ENCODE data around the gene ABHD17A. TPM values are rescaled to one million over a fixed set of nuclear protein-coding genes. Genes with fewer than 3 reads are reported as not detected.

The ABHD17A gene
- total RNA-seq, 2 experiments from 2014 or later: 117 to 125 TPM

GRCh38 chr19:1836458-1837221 lies 48.7 kb downstream of the ABHD17A start:
- CTCF ChIA-PET: interaction anchor here (0.6 to 3.1 kb wide), 17 partner anchors 7 to 400 kb away, joined by 3 to 23 read pairs (median 4); no protein-coding TSS in a partner anchor
- POLR2A ChIA-PET: no interaction called here

- POLR2A ChIA-PET: no interaction called here
These were observed 51.8 kb downstream of the ABHD17A start for GRCh38 chr19:1833540-1833939.

GRCh38 chr19:1832046-1832663 lies 53.1 kb downstream of the ABHD17A start:
- POLR2A ChIA-PET: no interaction called here

More at GRCh38 chr19:1833540-1833939, 51.8 kb downstream of the ABHD17A start:
- CTCF ChIA-PET: no interaction called here

GRCh38 chr19:1830978-1831377 lies 54.3 kb downstream of the ABHD17A start:
- POLR2A ChIA-PET: no interaction called here
- CTCF ChIA-PET: interaction anchor here (0.7 kb wide), 1 partner anchor 285 kb away, joined by 6 read pairs; no protein-coding TSS in a partner anchor

More at GRCh38 chr19:1832046-1832663, 53.1 kb downstream of the ABHD17A start:
- CTCF ChIA-PET: interaction anchor here (0.7 kb wide), 1 partner anchor 15 kb away, joined by 3 read pairs; no protein-coding TSS in a partner anchor

- CTCF ChIA-PET: no interaction called here
- POLR2A ChIA-PET: no interaction called here
These were observed 54.7 kb downstream of the ABHD17A start for GRCh38 chr19:1830568-1830967.

GRCh38 chr19:1829958-1830357 lies 55.3 kb downstream of the ABHD17A start:
- CTCF ChIA-PET: interaction anchor here (0.7 to 1.1 kb wide), 2 partner anchors 8 to 32 kb away, joined by 3 to 4 read pairs; no protein-coding TSS in a partner anchor
- POLR2A ChIA-PET: no interaction called here

GRCh38 chr19:1828279-1829238 lies 56.7 kb downstream of the ABHD17A start:
- POLR2A ChIA-PET: no interaction called here

GRCh38 chr19:1827566-1828278 lies 57.6 kb downstream of the ABHD17A start:
- CTCF ChIA-PET: interaction anchor here (1.4 to 1.5 kb wide), 2 partner anchors 10 to 40 kb away, joined by 3 to 4 read pairs; no protein-coding TSS in a partner anchor
- POLR2A ChIA-PET: no interaction called here

More at GRCh38 chr19:1828279-1829238, 56.7 kb downstream of the ABHD17A start:
- CTCF ChIA-PET: interaction anchor here (1.1 to 1.5 kb wide), 3 partner anchors 9 to 41 kb away, joined by 3 to 4 read pairs (median 3); no protein-coding TSS in a partner anchor

Other genes with a start within 250 kb of the ABHD17A start
- gene TCF3, start 232.9 kb downstream of the ABHD17A start, total RNA-seq: 100 to 1,000 TPM; 103 to 109 TPM
- not detected for gene ONECUT3, start 132.0 kb downstream of the ABHD17A start, total RNA-seq
- gene ATP8B3, start 73.2 kb downstream of the ABHD17A start, total RNA-seq: 1 to 10 TPM; 1.5 to 1.7 TPM
- 10 to 100 TPM; 52.5 to 53.0 TPM for gene REXO1, start 37.0 kb downstream of the ABHD17A start, total RNA-seq
- 10 to 100 TPM; 41.5 to 45.7 TPM for gene KLF16, start 21.9 kb downstream of the ABHD17A start, total RNA-seq
- 1 to 10 TPM; 7.3 to 8.0 TPM for gene ADAT3, start 19.9 kb upstream of the ABHD17A start, total RNA-seq
- 10 to 100 TPM; 43.6 to 48.6 TPM for gene SCAMP4, start 19.9 kb upstream of the ABHD17A start, total RNA-seq
- gene CSNK1G2, start 55.7 kb upstream of the ABHD17A start, total RNA-seq: 10 to 100 TPM; 62.9 to 64.7 TPM
- 10 to 100 TPM; 17.0 to 24.8 TPM for gene BTBD2, start 130.2 kb upstream of the ABHD17A start, total RNA-seq
- gene MKNK2, start 165.7 kb upstream of the ABHD17A start, total RNA-seq: 100 to 1,000 TPM; 164 to 171 TPM
- gene MOB3A, start 210.8 kb upstream of the ABHD17A start, total RNA-seq: 100 to 1,000 TPM; 173 to 181 TPM
- 1 to 10 TPM; 7.5 to 8.5 TPM for gene IZUMO4, start 211.4 kb upstream of the ABHD17A start, total RNA-seq

Data from activated CD8-positive, alpha-beta memory T cell treated with anti-CD3 and anti-CD28 coated beads for 36 hours (primary cell).